Measurements from ENCODE around the gene AGBL4.

The AGBL4 gene

GRCh38 chr1:48676376-48676775 lies 1347.4 kb downstream of the AGBL4 start:
- no peak for DNase-seq

GRCh38 chr1:48675251-48675650 lies 1348.5 kb downstream of the AGBL4 start:
- DNase-seq: no peak

GRCh38 chr1:48674641-48675040 lies 1349.1 kb downstream of the AGBL4 start:
- DNase-seq: no peak

- DNase-seq: no peak
Observed at GRCh38 chr1:48673332-48674105, 1350.2 kb downstream of the AGBL4 start.

- no peak for DNase-seq
Observed at GRCh38 chr1:48671578-48671977, 1352.2 kb downstream of the AGBL4 start.

GRCh38 chr1:48670234-48671020 lies 1353.3 kb downstream of the AGBL4 start:
- no peak for DNase-seq

GRCh38 chr1:48668339-48668738 lies 1355.4 kb downstream of the AGBL4 start:
- no peak for DNase-seq

GRCh38 chr1:48667782-48668181 lies 1356.0 kb downstream of the AGBL4 start:
- no peak for DNase-seq

- no peak for DNase-seq
Observed at GRCh38 chr1:48665708-48666407, 1357.9 kb downstream of the AGBL4 start.

- DNase-seq: no peak
Observed at GRCh38 chr1:48661726-48662463, 1361.9 kb downstream of the AGBL4 start.

GRCh38 chr1:48659801-48660200 lies 1364.0 kb downstream of the AGBL4 start:
- DNase-seq: no peak

GRCh38 chr1:48657413-48657812 lies 1366.3 kb downstream of the AGBL4 start:
- DNase-seq: no peak

- DNase-seq: no peak
Observed at GRCh38 chr1:48654606-48655210, 1369.0 kb downstream of the AGBL4 start.

GRCh38 chr1:48652334-48652733 lies 1371.4 kb downstream of the AGBL4 start:
- no peak for DNase-seq

GRCh38 chr1:48649880-48650279 lies 1373.9 kb downstream of the AGBL4 start:
- DNase-seq: no peak

GRCh38 chr1:48645883-48646282 lies 1377.9 kb downstream of the AGBL4 start:
- no peak for DNase-seq

GRCh38 chr1:48644905-48645605 lies 1378.7 kb downstream of the AGBL4 start:
- DNase-seq: no peak

- DNase-seq: no peak
Observed at GRCh38 chr1:48644190-48644900, 1379.4 kb downstream of the AGBL4 start.

- no peak for DNase-seq
Observed at GRCh38 chr1:48643193-48643592, 1380.6 kb downstream of the AGBL4 start.

GRCh38 chr1:48640836-48641492 lies 1382.8 kb downstream of the AGBL4 start:
- DNase-seq: no peak

GRCh38 chr1:48629867-48630266 lies 1393.9 kb downstream of the AGBL4 start:
- no peak for DNase-seq

Measured in stimulated activated naive CD4-positive, alpha-beta T cell (primary cell).